ENCODE data around the gene NUAK1.

The NUAK1 gene

GRCh38 chr12:106063826-106064720, 74.7 kb downstream of the NUAK1 start:
- no peak for DNase-seq (ENCODE audit: low read depth)

GRCh38 chr12:106062693-106063092, 76.1 kb downstream of the NUAK1 start:
- DNase-seq (ENCODE audit: low read depth) = no peak

GRCh38 chr12:106058256-106059182, 80.2 kb downstream of the NUAK1 start:
- no peak for DNase-seq (ENCODE audit: low read depth)

GRCh38 chr12:106054049-106054448, 84.7 kb downstream of the NUAK1 start:
- DNase-seq (ENCODE audit: low read depth) = no peak

GRCh38 chr12:106051853-106052531, 86.8 kb downstream of the NUAK1 start:
- DNase-seq (ENCODE audit: low read depth) = no peak

- DNase-seq (ENCODE audit: low read depth) = no peak
Observed at GRCh38 chr12:106049546-106049945, 89.2 kb downstream of the NUAK1 start.

- no peak for DNase-seq (ENCODE audit: low read depth)
Observed at GRCh38 chr12:106049105-106049504, 89.6 kb downstream of the NUAK1 start.

- no peak for DNase-seq (ENCODE audit: low read depth)
Observed at GRCh38 chr12:106048676-106049075, 90.1 kb downstream of the NUAK1 start.

- DNase-seq (ENCODE audit: low read depth) = no peak
Observed at GRCh38 chr12:106048016-106048415, 90.7 kb downstream of the NUAK1 start.

- DNase-seq (ENCODE audit: low read depth) = no peak
Observed at GRCh38 chr12:106046947-106047346, 91.8 kb downstream of the NUAK1 start.

- no peak for DNase-seq (ENCODE audit: low read depth)
Observed at GRCh38 chr12:106046301-106046846, 92.4 kb downstream of the NUAK1 start.

GRCh38 chr12:106045251-106045674, 93.5 kb downstream of the NUAK1 start:
- no peak for DNase-seq (ENCODE audit: low read depth)

GRCh38 chr12:106044773-106045172, 94.0 kb downstream of the NUAK1 start:
- DNase-seq (ENCODE audit: low read depth) = no peak

GRCh38 chr12:106042037-106042436, 96.7 kb downstream of the NUAK1 start:
- DNase-seq (ENCODE audit: low read depth) = no peak

- DNase-seq (ENCODE audit: low read depth) = no peak
Observed at GRCh38 chr12:106040521-106040920, 98.2 kb downstream of the NUAK1 start.

GRCh38 chr12:106039646-106040404, 98.9 kb downstream of the NUAK1 start:
- no peak for DNase-seq (ENCODE audit: low read depth)

GRCh38 chr12:106039242-106039641, 99.5 kb downstream of the NUAK1 start:
- DNase-seq (ENCODE audit: low read depth) = no peak

GRCh38 chr12:106037524-106038298, 101.0 kb downstream of the NUAK1 start:
- DNase-seq (ENCODE audit: low read depth) = no peak

- DNase-seq (ENCODE audit: low read depth) = no peak
Observed at GRCh38 chr12:106035421-106035820, 103.3 kb downstream of the NUAK1 start.

- no peak for DNase-seq (ENCODE audit: low read depth)
Observed at GRCh38 chr12:106034316-106034715, 104.4 kb downstream of the NUAK1 start.

Data from stimulated activated CD8-positive, alpha-beta memory T cell treated with anti-CD3 and anti-CD28 coated beads, Interleukin-15, amount 100 ng/mL, for 24 hours (primary cell).